IPS-18c (cell line): ENCODE data around the gene ZNF800.

Source experiments
- H3K4me3 ChIP-seq: 2 replicates; pipeline ENCODE4 v1.7.0; 2013; ENCODE audit warnings: low read depth, mild to moderate bottlenecking, low read length, moderate library complexity; ENCODE audit not compliant: insufficient read depth
- H3K9me3 ChIP-seq: one replicate; pipeline ENCODE4 v1.6.1; 2013; ENCODE audit warnings: mild to moderate bottlenecking, low read length, moderate library complexity; ENCODE audit not compliant: control insufficient read depth, insufficient read depth

Gene ZNF800

GRCh38 chr7:127322351-127322750, 70.2 kb downstream of the ZNF800 start:
- Histone ChIP-seq H3K4me3 (no peak overlapping the region), H3K9me3 (no peaks in the 10 kb centered on the region)

GRCh38 chr7:127320974-127321373, 71.5 kb downstream of the ZNF800 start:
- Histone ChIP-seq H3K9me3 (no peaks in the 10 kb centered on the region), H3K4me3 (no peak overlapping the region)
